Fibroblast of lung (primary cell): ENCODE measurements around the gene SHISA9. TPM values are rescaled to one million over a fixed set of nuclear protein-coding genes. Genes with fewer than 3 reads are reported as not detected.
A peak's percentile ranks its signal among the peaks of the same experiment; 100 is the strongest.

Source experiments
- DNase-seq, 2 donors: peaks; one replicate each; pipeline versions ENCODE4 v3.0.0 to v3.0.0-alpha.2; 2010; ENCODE audit warnings: low read depth in 2 of 2
- H2AFZ ChIP-seq: 2 replicates; pipeline ENCODE4 v1.5.1; 2012; ENCODE audit warnings: low read length, control low read depth, inconsistent platforms
- H3K27ac ChIP-seq: 2 replicates; pipeline ENCODE4 v1.5.1; 2011; ENCODE audit warnings: low read length, control low read depth; ENCODE audit not compliant: insufficient read depth
- H3K27me3 ChIP-seq: 2 replicates; pipeline ENCODE4 v1.5.1; 2011; ENCODE audit warnings: mild to moderate bottlenecking, low read length; ENCODE audit not compliant: control insufficient read depth, insufficient read depth
- H3K36me3 ChIP-seq: 2 replicates; pipeline ENCODE4 v1.5.1; 2011; ENCODE audit warnings: low read length; ENCODE audit not compliant: control insufficient read depth, insufficient read depth
- H3K4me1 ChIP-seq: 2 replicates; pipeline ENCODE4 v1.5.1; 2011; ENCODE audit warnings: low read length; ENCODE audit not compliant: control insufficient read depth, insufficient read depth; ENCODE audit errors: extremely low read depth
- H3K4me2 ChIP-seq: 2 replicates; pipeline ENCODE4 v1.5.1; 2011; ENCODE audit warnings: low read length, control low read depth; ENCODE audit not compliant: insufficient read depth; ENCODE audit errors: extremely low read depth
- H3K4me3 ChIP-seq, 4 experiments: fragments of 200-600 bp in 1 of 4; sonication (generic) in 1 of 4; replicated peaks in 1 of 4; 2 replicates each; pipeline ENCODE4 v1.5.1; 2011 to 2016; ENCODE audit warnings: low read length in 4 of 4, low read depth in 3 of 4, mild to moderate bottlenecking in 3 of 4, control low read depth in 2 of 4, inconsistent platforms in 1 of 4, mixed read lengths in 1 of 4; ENCODE audit not compliant: insufficient read depth in 1 of 4; ENCODE audit errors: control extremely low read depth in 1 of 4
- H3K79me2 ChIP-seq: 2 replicates; pipeline ENCODE4 v1.5.1; 2012; ENCODE audit warnings: mild to moderate bottlenecking, low read length, inconsistent platforms; ENCODE audit not compliant: control insufficient read depth, insufficient read depth
- H3K9ac ChIP-seq: 2 replicates; pipeline ENCODE4 v1.5.1; 2011; ENCODE audit warnings: mild to moderate bottlenecking, low read length, control low read depth; ENCODE audit not compliant: insufficient read depth
- H3K9me3 ChIP-seq: 2 replicates; pipeline ENCODE4 v1.5.1; 2012; ENCODE audit warnings: low read depth, low read length; ENCODE audit not compliant: control insufficient read depth, insufficient read depth
- H4K20me1 ChIP-seq: 2 replicates; pipeline ENCODE4 v1.5.1; 2011; ENCODE audit warnings: low read length; ENCODE audit not compliant: control insufficient read depth, insufficient read depth; ENCODE audit errors: extremely low read depth
- CTCF ChIP-seq, 2 donors: IDR thresholded peaks in 1 of 2; conservative IDR thresholded peaks in 1 of 2; 1 replicate in 1 of 2; 2 replicates in 1 of 2; pipeline ENCODE4 v1.5.1; 2011 to 2012; ENCODE audit warnings: low read length in 2 of 2, control low read depth in 1 of 2, inconsistent platforms in 1 of 2, low read depth in 1 of 2, mild to moderate bottlenecking in 1 of 2
- EZH2 ChIP-seq: IDR thresholded peaks from 2 replicates; pipeline ENCODE4 v1.5.1; 2012; ENCODE audit warnings: low read length, control low read depth, mild to moderate bottlenecking; ENCODE audit errors: missing control alignments
- polyA plus RNA-seq, 2 donors: library from polyadenylated mRNA; depleted of rRNA in 1 of 2; stranded (reverse) in 1 of 2; unstranded in 1 of 2; fragments of >200 nt; gene quantifications; 2 replicates each; pipeline ENCODE4 v1.2.1, GENCODE V29; 2011 to 2012; ENCODE audit warnings: missing spikeins in 1 of 2
- total RNA-seq: library from RNA; depleted of rRNA; stranded (reverse); fragments of >200 nt; gene quantifications from 2 replicates; pipeline ENCODE4 v1.2.1, GENCODE V29; 2014

The SHISA9 gene
- total and polyA plus RNA-seq, 2 donors (not counting 1 experiment from before 2014, with no cell fraction given), result not detected

DNA sequence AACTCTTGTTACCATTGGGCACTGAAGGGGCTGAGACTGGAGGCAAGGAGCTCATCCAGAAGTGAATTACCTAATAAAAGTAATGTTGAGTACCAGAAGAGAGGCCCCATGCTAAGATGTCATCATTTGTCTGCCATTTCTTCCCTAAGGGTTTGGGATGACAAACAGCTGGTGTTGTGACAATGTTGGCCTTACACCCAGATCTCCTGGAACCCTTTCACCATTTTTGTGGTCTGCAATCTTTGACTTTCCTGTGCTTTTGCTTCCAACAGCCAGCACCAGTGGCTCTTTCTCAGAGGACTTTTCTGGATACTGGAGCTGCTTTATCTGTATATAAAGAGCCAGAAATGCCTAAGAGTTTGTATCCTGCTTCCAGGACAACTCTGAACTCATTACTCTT, 84.1 kb downstream of the SHISA9 start:
- H3K79me2 ChIP-seq, result no peaks in the 10 kb centered on the region
- H2AFZ ChIP-seq, result no peak overlapping the region
- no peaks in the 10 kb centered on the region for H3K9me3 ChIP-seq
- H3K4me1 ChIP-seq, result no peaks in the 10 kb centered on the region
- no peak overlapping the region for H3K9ac ChIP-seq
- no peak overlapping the region for H3K4me3 ChIP-seq
- H3K36me3 ChIP-seq, result no peaks in the 10 kb centered on the region
- no peak for DNase-seq
- TF ChIP-seq CTCF (conservative IDR thresholded peaks at IDR 0.05 in 1 of 2, IDR thresholded peaks at IDR 0.05 in 1 of 2; ENCODE audit: low read depth in 1 of 2, low read length in 2 of 2) (no peak), EZH2 (no peak)
- H3K4me2 ChIP-seq, result no peak overlapping the region
- H3K27me3 ChIP-seq, result no peaks in the 10 kb centered on the region
- H3K27ac ChIP-seq, result no peak overlapping the region
- H4K20me1 ChIP-seq, result no peaks in the 10 kb centered on the region

DNA sequence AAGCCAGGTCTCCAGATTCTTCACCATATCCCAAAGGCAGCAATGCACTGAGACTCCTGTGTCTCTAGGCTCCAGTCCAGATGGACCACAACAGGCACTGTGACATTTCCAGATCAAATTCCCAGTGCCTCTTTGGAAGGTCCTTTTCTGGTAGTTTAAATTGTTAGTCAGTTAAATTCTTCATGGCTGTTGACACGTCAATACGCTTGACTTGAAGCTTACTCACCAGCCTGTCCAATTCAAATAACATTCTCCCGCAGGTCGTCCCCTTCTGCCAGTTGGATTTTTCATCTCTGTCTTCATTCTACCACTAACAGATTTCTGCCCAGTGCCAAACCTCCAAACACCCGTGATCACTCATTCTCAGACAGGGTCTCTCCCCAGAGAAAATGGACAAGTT, 86.7 kb downstream of the SHISA9 start:
- Histone ChIP-seq H3K9ac (no peak overlapping the region), H2AFZ (no peak overlapping the region), H3K4me1 (no peaks in the 10 kb centered on the region), H3K79me2 (no peaks in the 10 kb centered on the region), H3K27ac (no peak overlapping the region), H3K4me2 (no peak overlapping the region), H3K9me3 (no peaks in the 10 kb centered on the region), H3K27me3 (no peaks in the 10 kb centered on the region), H3K36me3 (no peaks in the 10 kb centered on the region), H4K20me1 (no peaks in the 10 kb centered on the region), H3K4me3 (no peak overlapping the region)
- peak in 1 of 2 donors; percentile 2 for DNase-seq
- TF ChIP-seq CTCF (conservative IDR thresholded peaks at IDR 0.05 in 1 of 2, IDR thresholded peaks at IDR 0.05 in 1 of 2; ENCODE audit: low read depth in 1 of 2, low read length in 2 of 2), result no peak
- TF ChIP-seq EZH2, result no peak

DNA sequence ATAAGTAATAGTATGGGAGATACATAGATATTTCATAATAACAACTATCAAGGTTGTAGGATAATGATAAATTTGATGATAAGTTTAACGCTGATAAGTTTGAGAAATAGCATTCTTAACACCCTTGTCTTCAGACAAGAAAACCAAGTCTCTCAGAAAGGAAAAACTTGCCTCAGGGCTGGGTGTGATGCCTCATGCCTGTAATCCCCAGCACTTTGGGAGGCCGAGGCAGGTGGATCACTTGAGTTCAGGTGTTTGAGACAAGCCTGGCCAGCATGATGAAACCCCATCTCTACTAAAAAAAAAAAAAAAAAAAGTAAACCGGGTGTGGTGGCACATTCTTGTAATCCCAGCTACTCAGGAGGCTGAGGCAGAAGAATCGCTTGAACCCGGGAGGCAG, 90.7 kb downstream of the SHISA9 start:
- H3K9ac ChIP-seq, result no peak overlapping the region
- H4K20me1 ChIP-seq, result no peaks in the 10 kb centered on the region
- TF ChIP-seq EZH2, result no peak
- no peak for TF ChIP-seq CTCF (conservative IDR thresholded peaks at IDR 0.05 in 1 of 2, IDR thresholded peaks at IDR 0.05 in 1 of 2; ENCODE audit: low read depth in 1 of 2, low read length in 2 of 2)
- H3K9me3 ChIP-seq, result no peaks in the 10 kb centered on the region
- H3K36me3 ChIP-seq, result no peaks in the 10 kb centered on the region
- no peak overlapping the region for H2AFZ ChIP-seq
- H3K4me1 ChIP-seq, result no peaks in the 10 kb centered on the region
- DNase-seq, result no peak
- no peak overlapping the region for H3K4me3 ChIP-seq
- no peak overlapping the region for H3K4me2 ChIP-seq
- H3K79me2 ChIP-seq, result no peaks in the 10 kb centered on the region
- H3K27ac ChIP-seq, result no peak overlapping the region
- H3K27me3 ChIP-seq, result no peaks in the 10 kb centered on the region
